Measurements from ENCODE around the gene DISC1.

The DISC1 gene

DNA sequence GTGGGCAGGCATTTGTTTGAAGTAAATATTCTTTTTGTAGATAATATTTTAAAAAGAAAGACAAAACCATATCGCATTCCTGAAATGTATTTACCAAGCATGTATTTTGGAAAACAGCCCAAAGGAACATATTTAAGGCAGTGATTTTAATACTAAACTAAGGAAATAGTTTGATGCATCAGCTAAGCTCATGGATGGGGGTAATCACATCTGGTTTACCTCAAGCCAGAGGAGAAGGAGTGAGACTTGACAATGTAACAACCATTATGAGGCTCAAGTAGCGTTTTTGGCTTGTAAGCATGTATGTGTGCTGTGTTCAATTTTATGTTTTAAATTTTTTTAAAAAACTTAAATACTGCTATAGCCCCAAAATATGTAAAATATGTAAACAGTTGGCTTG is 390.5 kb downstream of the DISC1 start:
- DNase-seq, result no peak

GRCh38 chr1:232017759-232018158 is 391.2 kb downstream of the DISC1 start:
- no peak for DNase-seq

DNA sequence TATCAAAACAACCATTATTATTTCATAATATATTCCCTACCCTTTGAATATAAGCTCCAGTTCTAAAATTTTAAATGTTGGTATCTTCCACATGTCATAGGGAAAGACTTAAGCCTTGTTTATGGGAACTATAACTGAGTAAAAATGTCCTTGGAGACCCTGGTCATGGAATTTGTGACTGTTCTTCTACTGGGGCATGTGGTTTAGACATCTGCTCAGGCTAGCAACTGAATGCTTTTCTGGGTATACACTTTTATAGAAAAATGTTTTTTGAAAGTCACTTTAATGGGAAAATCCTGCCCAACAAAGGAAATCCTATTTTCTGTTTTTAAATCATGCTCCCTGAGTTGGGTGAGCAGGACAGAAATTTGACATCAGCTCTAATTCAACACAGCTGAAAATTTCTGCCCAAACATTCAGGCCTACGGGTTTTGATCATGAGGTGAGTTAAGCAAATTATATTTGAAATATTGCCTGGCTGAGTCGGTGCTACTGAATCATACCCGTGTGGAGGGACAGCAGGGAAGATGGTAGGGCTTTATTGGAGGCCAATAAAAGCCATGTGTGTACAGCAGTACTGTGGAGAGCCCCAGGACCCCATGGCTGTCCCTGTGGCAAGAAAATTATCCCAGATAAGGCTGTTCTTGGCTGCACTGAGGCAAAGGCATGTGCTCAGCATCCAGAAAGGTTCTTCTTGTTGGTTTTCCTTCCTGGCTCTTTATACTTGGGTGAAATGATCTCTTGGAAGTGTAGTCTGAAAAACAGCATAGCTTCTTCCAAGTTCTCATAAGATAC is 391.8 kb downstream of the DISC1 start:
- DNase-seq, result no peak

GRCh38 chr1:232019026-232019340 is 392.4 kb downstream of the DISC1 start:
- DNase-seq, result no peak

GRCh38 chr1:232020352-232020751 is 393.8 kb downstream of the DISC1 start:
- DNase-seq, result no peak

DNA sequence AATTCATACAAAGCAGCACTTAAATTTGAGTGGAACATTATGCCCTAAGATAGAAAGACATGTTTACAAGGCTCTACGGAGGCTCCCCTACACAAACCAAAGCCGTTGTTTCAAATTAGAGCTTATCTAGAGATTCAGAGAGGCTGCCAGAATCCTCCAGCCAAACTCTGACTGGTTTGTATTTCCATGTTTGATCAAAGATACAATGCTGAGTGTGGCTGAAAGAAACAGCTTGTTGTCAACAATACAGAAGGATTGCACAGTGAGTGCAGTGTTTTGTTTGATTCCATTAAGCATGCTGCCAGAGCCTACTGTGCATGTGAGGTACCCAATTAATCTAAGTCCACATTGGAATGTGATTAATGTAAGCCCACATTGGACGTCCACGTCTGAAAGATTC is 402.7 kb downstream of the DISC1 start:
- no peak for DNase-seq

DNA sequence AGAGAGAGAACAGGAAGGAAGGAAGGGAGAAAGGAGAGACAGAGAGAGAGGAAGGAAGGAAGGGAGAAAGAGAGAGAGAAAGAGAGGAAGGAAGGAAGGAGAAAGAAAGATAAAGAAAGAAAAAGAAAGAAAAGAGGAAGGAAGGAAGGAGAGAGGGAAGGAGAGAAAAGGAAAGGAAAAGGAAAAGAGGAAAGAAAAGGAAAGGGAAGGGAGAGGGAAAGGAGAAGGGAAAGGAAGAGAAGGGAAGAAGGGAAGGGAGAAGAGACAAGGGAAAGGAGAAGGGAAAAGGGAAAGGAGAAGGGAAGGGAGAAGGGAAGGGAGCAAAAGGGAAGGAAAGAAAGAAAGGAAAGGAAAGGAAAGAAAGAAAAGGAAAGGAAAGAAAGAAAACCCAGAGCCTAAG is 404.6 kb downstream of the DISC1 start:
- no peak for DNase-seq

DNA sequence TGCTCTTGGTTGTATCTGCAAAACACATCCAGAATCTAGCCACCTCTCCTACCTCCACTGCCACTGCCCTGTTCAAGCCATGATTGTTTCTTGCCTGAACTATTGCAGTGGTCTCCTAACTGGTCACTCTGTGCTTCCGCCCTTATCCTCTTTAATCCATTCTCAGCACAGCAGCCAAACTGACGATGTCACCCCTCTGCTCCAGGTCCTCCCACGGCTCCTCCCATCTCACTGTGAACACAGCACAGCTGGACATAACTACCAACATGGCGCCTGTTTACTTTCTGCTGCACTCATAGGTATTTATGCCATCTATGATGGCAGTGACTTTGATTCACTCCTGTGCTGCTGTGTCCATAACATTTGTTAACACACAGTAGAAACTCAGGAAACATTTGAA is 406.7 kb downstream of the DISC1 start:
- no peak for DNase-seq

DNA sequence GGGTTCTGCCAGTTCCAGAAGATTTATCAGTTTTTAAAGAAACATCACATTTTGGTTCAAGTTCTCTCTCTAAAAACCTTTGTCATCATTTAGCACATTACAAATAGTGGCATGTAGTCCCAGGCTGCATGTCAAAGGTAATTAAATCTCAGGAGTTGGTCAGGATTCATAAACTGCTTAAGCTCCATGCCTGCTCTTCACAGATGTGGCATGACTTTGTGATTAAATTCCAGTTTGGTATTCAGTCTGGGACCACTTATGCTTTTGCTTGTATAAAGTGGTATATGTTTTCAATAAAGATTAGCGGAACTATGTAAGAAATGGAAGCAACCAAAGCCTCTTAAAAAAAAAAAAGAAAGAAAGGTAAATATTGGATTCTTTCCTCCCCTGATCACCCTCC is 408.0 kb downstream of the DISC1 start:
- DNase-seq, result no peak

GRCh38 chr1:232036181-232036933 is 409.8 kb downstream of the DISC1 start:
- DNase-seq, result no peak

DNA sequence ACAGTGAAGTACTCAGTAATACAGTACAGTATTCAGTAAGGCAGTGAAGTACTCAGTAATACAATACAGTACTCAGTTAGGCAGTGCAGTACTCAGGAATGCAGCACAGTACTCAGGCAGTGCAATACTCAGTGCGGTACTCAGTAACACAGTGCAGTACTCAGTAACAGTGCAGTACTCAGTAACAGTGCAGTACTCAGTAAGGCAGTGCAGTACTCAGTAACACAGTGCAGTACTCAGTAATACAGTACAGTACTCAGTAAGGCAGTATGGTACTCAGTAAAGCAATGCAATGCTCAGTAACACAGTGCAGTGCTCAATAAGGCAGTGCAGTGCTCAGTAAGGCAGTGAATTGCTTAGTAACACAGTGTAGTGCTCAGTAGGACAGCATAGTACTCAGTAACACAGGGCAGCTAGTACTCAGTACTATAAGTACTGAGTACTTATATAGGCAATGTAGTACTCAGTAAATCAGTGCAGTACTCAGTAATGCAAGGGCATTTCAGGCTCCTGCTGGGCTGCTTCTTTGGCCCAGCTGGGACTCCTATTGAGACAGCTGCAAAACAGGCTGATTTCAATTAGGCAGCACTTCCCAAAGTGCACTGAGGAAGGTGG is 411.3 kb downstream of the DISC1 start:
- no peak for DNase-seq

GRCh38 chr1:232038706-232039677 is 412.4 kb downstream of the DISC1 start:
- no peak for DNase-seq

DNA sequence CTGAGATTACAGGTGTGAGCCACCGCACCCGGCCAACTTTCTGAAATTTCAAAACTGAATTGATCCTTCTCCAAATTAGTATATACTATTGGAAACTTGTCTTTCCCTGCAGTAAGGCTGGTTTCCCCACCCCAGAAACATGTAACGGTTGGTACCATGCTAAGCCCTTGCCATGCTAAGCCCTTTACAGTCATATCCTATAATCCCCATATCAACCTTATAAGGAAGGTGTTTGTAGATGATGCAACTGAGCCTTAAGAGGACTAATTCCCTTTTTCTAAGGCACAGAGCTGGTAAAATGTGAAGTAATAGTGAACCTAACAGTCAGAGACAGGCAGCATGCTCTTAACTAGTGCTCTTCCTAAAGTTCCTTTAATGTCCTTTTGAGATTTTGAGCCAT is 413.7 kb downstream of the DISC1 start:
- no peak for DNase-seq

- no peak for DNase-seq
Observed at GRCh38 chr1:232044728-232045127, 418.1 kb downstream of the DISC1 start.

DNA sequence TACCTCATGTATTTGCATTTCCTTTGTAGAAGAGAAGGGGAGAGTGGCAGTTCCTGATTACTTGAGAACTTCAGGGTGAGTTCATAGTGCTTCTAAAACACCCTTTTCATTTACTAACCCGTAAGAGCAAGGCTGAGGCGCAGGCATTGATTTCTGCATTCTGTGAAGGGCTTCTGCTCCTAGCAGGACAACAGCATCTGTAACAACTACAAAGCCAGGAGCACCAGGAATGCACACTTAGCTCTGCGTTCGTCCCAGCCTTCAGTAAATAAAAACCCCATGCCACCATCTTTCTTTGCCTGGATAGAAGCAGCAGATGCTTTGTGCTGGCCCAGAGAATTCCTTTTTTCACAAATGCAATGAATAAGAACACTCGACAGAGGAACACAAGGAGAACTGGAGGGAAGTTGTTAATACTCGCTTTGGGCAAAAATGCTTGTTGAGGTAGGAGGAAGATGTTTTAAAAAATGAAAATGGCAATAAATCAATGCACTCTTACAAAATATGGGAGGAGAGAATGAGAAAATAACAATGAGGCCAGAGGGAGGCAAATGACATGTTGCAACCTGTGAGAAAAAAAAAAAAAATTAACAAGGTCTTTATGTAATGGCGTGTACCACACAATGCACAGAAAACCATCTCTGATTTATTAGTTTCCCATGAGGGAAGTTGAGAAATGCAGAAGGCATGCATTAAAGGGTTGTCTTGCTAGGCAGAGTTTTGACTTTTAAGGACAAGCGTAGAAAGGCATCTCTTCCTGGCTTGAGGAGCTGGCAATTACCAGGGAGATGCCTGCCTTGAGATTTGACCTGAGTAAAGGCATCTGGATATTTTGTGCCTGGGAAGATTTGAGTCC is 418.8 kb downstream of the DISC1 start:
- no peak for DNase-seq

DNA sequence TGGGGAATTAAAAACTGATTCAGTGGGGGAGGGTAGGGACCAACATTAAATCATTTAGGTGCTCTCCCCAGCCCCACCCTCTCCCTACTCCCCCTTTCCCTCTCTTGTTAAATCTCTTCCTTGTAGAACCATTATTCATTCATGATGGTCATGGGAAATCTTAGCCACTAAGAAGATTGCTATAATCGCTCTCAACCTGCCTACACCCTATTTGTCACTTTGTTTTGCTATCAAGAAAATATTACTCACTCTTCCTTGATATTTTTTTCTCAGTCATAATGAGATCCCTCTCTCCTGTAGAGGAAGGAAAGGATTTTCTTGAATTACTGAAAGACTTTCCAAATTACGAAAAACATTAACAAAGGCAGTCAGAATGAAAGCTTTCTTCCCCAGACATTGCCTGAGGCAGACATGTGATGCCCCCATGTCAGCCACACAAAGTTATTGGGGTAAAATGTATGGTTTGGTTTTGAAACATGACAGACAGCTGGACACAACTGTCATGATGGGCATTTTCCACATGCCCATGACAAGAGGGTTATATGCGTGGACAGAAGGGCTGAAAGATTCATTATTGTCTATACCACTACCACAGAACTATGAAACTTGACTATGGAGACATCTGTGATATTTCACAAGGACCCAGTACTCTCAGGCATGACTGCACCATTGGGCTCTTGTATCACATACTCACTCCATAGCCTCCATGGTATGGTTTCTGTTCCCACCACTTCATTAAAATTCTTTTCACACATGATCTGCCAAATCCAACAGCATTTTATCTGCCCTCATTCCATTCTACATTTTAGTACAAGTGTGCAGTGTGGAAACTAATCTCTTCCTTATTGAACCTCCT is 420.1 kb downstream of the DISC1 start:
- DNase-seq, result no peak

- no peak for DNase-seq
Observed at GRCh38 chr1:232047473-232047872, 420.9 kb downstream of the DISC1 start.

- no peak for DNase-seq
Observed at GRCh38 chr1:232048481-232048880, 421.9 kb downstream of the DISC1 start.

DNA sequence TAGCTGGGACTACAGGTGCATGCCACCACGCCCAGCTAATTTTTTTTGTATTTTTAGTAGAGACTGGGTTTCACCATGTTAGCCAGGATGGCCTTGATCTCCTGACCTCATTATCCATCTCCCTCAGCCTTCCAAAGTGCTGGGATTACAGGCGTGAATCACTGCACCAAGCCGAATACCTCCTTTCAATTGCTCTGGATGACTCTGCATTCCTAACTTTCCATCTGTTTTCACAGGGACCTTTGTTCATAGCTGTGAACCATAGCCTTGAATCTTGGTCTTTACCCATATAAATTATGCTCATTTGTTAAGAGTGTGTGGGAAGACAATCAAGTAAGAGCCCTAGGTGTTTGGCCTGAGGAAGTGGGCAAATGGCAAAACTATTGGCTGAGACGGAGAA is 422.7 kb downstream of the DISC1 start:
- no peak for DNase-seq

- DNase-seq, result no peak
Observed at GRCh38 chr1:232057217-232057895, 430.8 kb downstream of the DISC1 start.
